ENCODE data around the gene SYTL2.

SYTL2 gene

GRCh38 chr11:85756401-85757200 is 54.3 kb downstream of the SYTL2 start:
- TF ChIP-seq, protein P1, sequence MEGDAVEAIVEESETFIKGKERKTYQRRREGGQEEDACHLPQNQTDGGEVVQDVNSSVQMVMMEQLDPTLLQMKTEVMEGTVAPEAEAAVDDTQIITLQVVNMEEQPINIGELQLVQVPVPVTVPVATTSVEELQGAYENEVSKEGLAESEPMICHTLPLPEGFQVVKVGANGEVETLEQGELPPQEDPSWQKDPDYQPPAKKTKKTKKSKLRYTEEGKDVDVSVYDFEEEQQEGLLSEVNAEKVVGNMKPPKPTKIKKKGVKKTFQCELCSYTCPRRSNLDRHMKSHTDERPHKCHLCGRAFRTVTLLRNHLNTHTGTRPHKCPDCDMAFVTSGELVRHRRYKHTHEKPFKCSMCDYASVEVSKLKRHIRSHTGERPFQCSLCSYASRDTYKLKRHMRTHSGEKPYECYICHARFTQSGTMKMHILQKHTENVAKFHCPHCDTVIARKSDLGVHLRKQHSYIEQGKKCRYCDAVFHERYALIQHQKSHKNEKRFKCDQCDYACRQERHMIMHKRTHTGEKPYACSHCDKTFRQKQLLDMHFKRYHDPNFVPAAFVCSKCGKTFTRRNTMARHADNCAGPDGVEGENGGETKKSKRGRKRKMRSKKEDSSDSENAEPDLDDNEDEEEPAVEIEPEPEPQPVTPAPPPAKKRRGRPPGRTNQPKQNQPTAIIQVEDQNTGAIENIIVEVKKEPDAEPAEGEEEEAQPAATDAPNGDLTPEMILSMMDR (IDR thresholded peaks at IDR 0.05; ENCODE audit: control insufficient read depth, insufficient read depth, low read depth, low read length, missing control alignments) = no peak
- DNase-seq (ENCODE audit: low read depth) = no peak
- no peak overlapping the region for H3K4me3 ChIP-seq (ENCODE audit: control insufficient read depth, low read depth, low read length)

DNA sequence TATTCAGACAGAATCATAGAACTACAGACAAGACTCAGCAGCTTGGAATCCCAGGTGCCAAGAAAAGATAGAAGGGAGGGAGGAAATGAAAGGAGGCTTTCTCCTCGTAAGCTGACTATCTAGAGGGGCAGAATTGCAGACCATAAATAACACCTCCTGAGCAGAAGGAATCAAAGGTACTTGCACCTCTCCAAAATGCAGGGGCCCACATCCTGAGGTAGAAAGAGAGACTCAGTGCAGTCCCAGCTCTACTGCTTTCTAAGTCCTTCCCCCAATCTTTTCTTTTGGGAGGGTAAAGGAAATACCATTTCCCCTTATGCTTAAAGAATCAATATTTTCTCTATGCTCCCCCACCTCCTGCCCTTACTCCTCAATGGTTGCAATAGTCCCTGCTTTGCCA is 55.2 kb downstream of the SYTL2 start:
- H3K4me3 ChIP-seq (ENCODE audit: control insufficient read depth, low read depth, low read length) = no peak overlapping the region
- DNase-seq (ENCODE audit: low read depth) = no peak
- TF ChIP-seq, protein P1 (IDR thresholded peaks at IDR 0.05; ENCODE audit: control insufficient read depth, insufficient read depth, low read depth, low read length, missing control alignments) = no peak

DNA sequence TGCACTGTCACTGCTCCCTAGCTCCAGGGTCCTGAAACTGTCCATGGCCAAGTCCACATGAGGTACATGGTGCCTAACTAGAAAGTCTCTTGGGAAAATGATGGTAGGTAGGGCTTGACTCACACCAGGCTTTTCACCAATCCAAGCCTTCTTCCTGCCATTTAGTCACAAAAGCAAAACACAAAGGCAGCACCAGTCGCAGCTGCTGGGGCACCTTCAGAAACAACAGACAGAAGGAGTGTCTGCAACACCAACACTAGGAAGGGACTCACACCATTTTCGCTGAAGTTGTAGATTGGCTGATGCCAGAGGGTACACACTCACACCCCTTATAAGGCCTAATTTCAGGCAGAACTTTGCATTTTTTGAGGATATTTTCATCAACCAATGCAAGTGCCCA is 55.7 kb downstream of the SYTL2 start:
- H3K4me3 ChIP-seq (ENCODE audit: control insufficient read depth, low read depth, low read length) = no peak overlapping the region
- TF ChIP-seq, protein P1 (IDR thresholded peaks at IDR 0.05; ENCODE audit: control insufficient read depth, insufficient read depth, low read depth, low read length, missing control alignments) = no peak
- DNase-seq (ENCODE audit: low read depth) = no peak

DNA sequence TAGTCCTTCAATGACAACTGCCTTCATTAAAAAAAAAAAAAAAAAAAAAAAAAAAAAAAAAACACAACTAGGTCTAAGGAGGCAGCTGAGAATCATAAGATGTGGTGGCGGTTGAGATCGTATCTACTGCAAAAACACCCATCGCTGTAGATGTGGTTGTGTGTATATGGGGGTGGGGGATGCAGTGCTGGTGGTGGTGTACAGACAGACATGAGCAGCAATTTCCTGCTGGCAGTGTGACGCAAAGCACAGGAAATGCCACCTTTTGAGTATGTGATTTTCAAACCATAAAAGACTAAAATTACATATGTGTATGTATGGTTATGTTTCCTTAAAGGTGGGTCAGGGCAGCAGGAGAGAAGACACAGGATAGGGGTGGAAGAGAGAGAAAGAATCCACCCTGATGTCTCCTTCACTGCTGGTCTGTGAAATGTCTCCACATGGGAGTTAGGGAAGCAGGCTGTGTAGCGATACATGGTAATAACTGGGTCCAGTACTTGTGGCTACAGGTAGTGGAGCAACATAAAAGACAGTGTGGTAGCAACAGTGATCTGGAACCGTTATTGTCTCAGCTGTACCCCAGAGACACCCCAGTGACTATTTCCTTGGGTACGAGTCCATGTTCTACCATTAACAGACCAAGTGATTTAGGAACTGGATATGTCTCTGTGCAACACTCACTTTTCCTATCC is 57.9 kb downstream of the SYTL2 start:
- no peak overlapping the region for H3K4me3 ChIP-seq (ENCODE audit: control insufficient read depth, low read depth, low read length)
- no peak for DNase-seq (ENCODE audit: low read depth)
- TF ChIP-seq, protein P1 (IDR thresholded peaks at IDR 0.05; ENCODE audit: control insufficient read depth, insufficient read depth, low read depth, low read length, missing control alignments) = no peak

GRCh38 chr11:85752201-85752889 is 58.6 kb downstream of the SYTL2 start:
- TF ChIP-seq, protein P1 (IDR thresholded peaks at IDR 0.05; ENCODE audit: control insufficient read depth, insufficient read depth, low read depth, low read length, missing control alignments) = no peak
- DNase-seq (ENCODE audit: low read depth) = no peak
- H3K4me3 ChIP-seq (ENCODE audit: control insufficient read depth, low read depth, low read length) = no peak overlapping the region

DNA sequence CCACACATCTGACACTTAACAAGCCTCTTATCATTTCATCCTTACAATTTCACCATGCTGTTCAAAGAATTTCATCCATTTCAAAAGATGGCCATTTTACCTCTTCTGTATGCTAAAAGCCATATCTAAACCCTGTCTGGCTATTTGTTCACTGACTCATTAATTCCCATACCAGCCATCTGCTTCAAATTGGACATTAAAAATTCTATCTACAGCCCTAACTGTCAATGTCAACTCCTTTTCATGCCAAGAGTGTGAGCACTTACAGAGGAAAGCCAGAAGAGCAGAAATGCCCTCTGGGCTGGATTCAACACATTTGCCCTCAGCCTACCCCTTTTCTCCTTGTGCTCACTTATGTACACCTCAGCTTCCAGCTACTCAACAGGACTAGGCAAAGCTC is 59.2 kb downstream of the SYTL2 start:
- TF ChIP-seq, protein P1 (IDR thresholded peaks at IDR 0.05; ENCODE audit: control insufficient read depth, insufficient read depth, low read depth, low read length, missing control alignments) = no peak
- no peak for DNase-seq (ENCODE audit: low read depth)
- no peak overlapping the region for H3K4me3 ChIP-seq (ENCODE audit: control insufficient read depth, low read depth, low read length)
